Gastroesophageal sphincter (tissue), 3 donors: ENCODE measurements around the gene IL31RA.

Experiments used
- CTCF ChIP-seq, 4 experiments: fragments of 200-600 bp in 2 of 4; fragments of 450-650 bp in 2 of 4; sonication (generic) in 1 of 4; IDR thresholded peaks; one replicate each; pipeline ENCODE4 v1.5.1; 2017 to 2019; ENCODE audit warnings: antibody characterized with exemption in 4 of 4, mild to moderate bottlenecking in 2 of 4, moderate library complexity in 2 of 4
- EP300 ChIP-seq: sonication (generic); formaldehyde crosslinking; IDR thresholded peaks from one replicate; pipeline ENCODE4 v1.6.1; 2017; ENCODE audit warnings: antibody characterized with exemption, mild to moderate bottlenecking
- POLR2A ChIP-seq, 2 donors: fragments of 450-650 bp; IDR thresholded peaks; one replicate each; pipeline ENCODE4 v1.6.1; 2017; ENCODE audit warnings: antibody characterized with exemption in 2 of 2, mild to moderate bottlenecking in 2 of 2, moderate library complexity in 1 of 2
- POLR2AphosphoS5 ChIP-seq: sonication (generic); formaldehyde crosslinking; IDR thresholded peaks from one replicate; pipeline ENCODE4 v1.6.1; 2017; ENCODE audit warnings: antibody characterized with exemption

GRCh38 chr5:55869847-55870246 is 18.7 kb downstream of the IL31RA start:
- no peak for TF ChIP-seq CTCF (IDR thresholded peaks at IDR 0.05)
- no peak for TF ChIP-seq EP300
- no peak for TF ChIP-seq POLR2A (IDR thresholded peaks at IDR 0.05)
- TF ChIP-seq POLR2AphosphoS5: no peak
